ENCODE data around the gene MLX. TPM values are rescaled to one million over a fixed set of nuclear protein-coding genes. Genes with fewer than 3 reads are reported as not detected.

The MLX gene
- total and polyA plus RNA-seq, 2 of the 8 experiments (the other 6 are each of a cell fraction or from before 2014, with no cell fraction given) = 27.0 to 27.5 TPM

- H3K27ac ChIP-seq (ENCODE audit: low read depth, low read length) = no peak overlapping the region
- H3K4me1 ChIP-seq (replicated peaks in 1 of 4; ENCODE audit: control insufficient read depth in 3 of 4, insufficient read depth in 4 of 4, low read length in 3 of 4) = peaks cover 0 to 5% (median 3%) of the 10 kb centered on the region in 4 experiments; a peak in 5 of 7 replicates
- peaks cover 3 to 9% (median 5%) of the 10 kb centered on the region in 4 experiments; a peak in 5 of 8 replicates for H3K36me3 ChIP-seq (ENCODE audit: control insufficient read depth in 2 of 4, insufficient read depth in 4 of 4, low read length in 3 of 4)
- peaks cover 0 to 2% of the 10 kb centered on the region in 2 experiments for H4K20me1 ChIP-seq (replicated peaks in 1 of 2; ENCODE audit: control insufficient read depth in 1 of 2, insufficient read depth in 2 of 2, low read length in 2 of 2)
- TF ChIP-seq RXRA (IDR thresholded peaks at IDR 0.05; ENCODE audit: insufficient read depth, low read depth, low read length) (no peak), ATF3 (IDR thresholded peaks at IDR 0.05; ENCODE audit: insufficient read depth, low read depth, low read length) (no peak), PHF8 (conservative IDR thresholded peaks at IDR 0.05; ENCODE audit: low read depth, low read length) (no peak)
- H3K4me3 ChIP-seq (ENCODE audit: extremely low read depth in 1 of 4, insufficient read depth in 2 of 4, low read depth in 3 of 4, low read length in 4 of 4) = no peak overlapping the region
- H3K56ac ChIP-seq (replicated peaks; ENCODE audit: insufficient read length, low read depth, low read length) = no peak overlapping the region
- H3K9me3 ChIP-seq (ENCODE audit: insufficient read depth in 2 of 2, low read depth in 1 of 2, low read length in 1 of 2) = no peaks in the 10 kb centered on the region
- H3K4ac ChIP-seq (replicated peaks; ENCODE audit: insufficient read length, low read depth, low read length) = no peak overlapping the region
- POLR2A ChIA-PET (ENCODE audit: partially characterized antibody) = no interaction called here
- H4K5ac ChIP-seq (ENCODE audit: insufficient read length, low read depth, low read length) = no peak overlapping the region
- H2BK120ac ChIP-seq (replicated peaks; ENCODE audit: low read depth, low read length) = no peak overlapping the region
- H3K18ac ChIP-seq (ENCODE audit: extremely low read depth, low read length) = no peak overlapping the region
- no peak overlapping the region for H2BK20ac ChIP-seq (ENCODE audit: low read length)
- H3K27me3 ChIP-seq (replicated peaks in 1 of 4; ENCODE audit: control insufficient read depth in 3 of 4, extremely low read depth in 1 of 4, insufficient read depth in 3 of 4, low read length in 3 of 4) = no peaks in the 10 kb centered on the region; a peak in 1 of 7 replicates
- WGBS, 2 experiments (ENCODE audit: extremely low coverage in 1 of 2, insufficient coverage in 1 of 2, insufficient read length in 1 of 2, insufficient replicate concordance in 2 of 2, low coverage in 1 of 2, low lambda C conversion rate in 2 of 2, missing lambda C conversion rate in 1 of 2) = 86% methylated on average over 2 of the region's 2 CpGs; no CpG with 5 or more reads in 1 of the 2 experiments
- H3K4me2 ChIP-seq (ENCODE audit: insufficient read depth in 1 of 2, low read depth in 2 of 2, low read length in 2 of 2) = no peak overlapping the region
- no peak overlapping the region for H2BK15ac ChIP-seq (ENCODE audit: low read length)
- no peak overlapping the region for H2AFZ ChIP-seq (ENCODE audit: low read length)
- no peak overlapping the region for H4K91ac ChIP-seq (replicated peaks; ENCODE audit: insufficient read length, low read length)
- no peak overlapping the region for H2BK12ac ChIP-seq (ENCODE audit: low read depth, low read length)
- no peak overlapping the region for H3K14ac ChIP-seq (ENCODE audit: insufficient read length)
- no peaks in the 10 kb centered on the region for H3K79me1 ChIP-seq (ENCODE audit: low read depth, low read length)
- H2BK5ac ChIP-seq (ENCODE audit: low read depth, low read length) = no peak overlapping the region
- no peak overlapping the region for H3K9ac ChIP-seq (replicated peaks in 1 of 4; ENCODE audit: extremely low read depth in 1 of 4, low read depth in 3 of 4, low read length in 3 of 4)
- no peaks in the 10 kb centered on the region for H3K23me2 ChIP-seq (ENCODE audit: low read depth, low read length)
- CTCF ChIA-PET (ENCODE audit: partially characterized antibody) = interaction anchor here (0.8 to 1.0 kb wide), 2 partner anchors 10 to 22 kb away, joined by 3 to 4 read pairs; no protein-coding TSS in a partner anchor
- H3K79me2 ChIP-seq (ENCODE audit: control insufficient read depth in 1 of 2, insufficient read depth in 2 of 2, low read length in 2 of 2) = no peaks in the 10 kb centered on the region
- H4K8ac ChIP-seq (ENCODE audit: extremely low read depth, insufficient read depth, low read length) = no peak overlapping the region
- H2AK5ac ChIP-seq (ENCODE audit: low read depth, low read length) = no peak overlapping the region
- DNase-seq (ENCODE audit: low read depth in 1 of 2, low spot score in 2 of 2) (no peak), FAIRE-seq (no peak)
- H3K23ac ChIP-seq (ENCODE audit: insufficient read length) = no peak overlapping the region
Measured at GRCh38 chr17:42525221-42525620, 41.7 kb upstream of the MLX start.
